Endothelial cell of umbilical vein (primary cell): ENCODE results near the gene EFEMP1. TPM values are rescaled to one million over a fixed set of nuclear protein-coding genes. Genes with fewer than 3 reads are reported as not detected.

Experiments
- BruUV-seq: library from RNA; stranded (reverse); fragments of 400-500 nt; replicated peaks from 2 replicates; lab custom pipeline; 2021; lab: Mats Ljungman, UMichigan
- CTCF ChIA-PET: fragments of 300-600, 350-600 bp; sonication (Branson Sonifier 250); formaldehyde crosslinking; loops from one replicate; lab custom pipeline; 2021; ENCODE audit warnings: antibody characterized with exemption, inconsistent platforms; lab: Charles Lee
- POLR2A ChIA-PET: fragments of 300-600, 350-600 bp; sonication (Branson Sonifier 250); formaldehyde crosslinking; loops from one replicate; lab custom pipeline; 2021; ENCODE audit warnings: antibody characterized with exemption, inconsistent platforms; lab: Charles Lee
- DNase-seq: peaks from one replicate; pipeline ENCODE4 v3.0.0-alpha.2; 2011; ENCODE audit warnings: low read depth, low spot score
- FAIRE-seq: peaks from 2 replicates; lab custom pipeline; 2011; peaks lifted over from hg19 to GRCh38; lab: Jason Lieb, UNC
- H2AFZ ChIP-seq: 2 replicates; pipeline ENCODE4 v1.6.0; 2012; ENCODE audit warnings: low read depth, low read length, control low read depth, inconsistent platforms
- H3K27ac ChIP-seq: 2 replicates; pipeline ENCODE4 v1.5.1; 2011; ENCODE audit warnings: low read depth, mild to moderate bottlenecking, control low read depth, low read length, moderate library complexity; ENCODE audit not compliant: insufficient read depth
- H3K27me3 ChIP-seq, 2 experiments: 2 replicates each; pipeline versions ENCODE4 v1.6.0 to v1.6.1; 2011; ENCODE audit warnings: low read length in 2 of 2, mixed read lengths in 1 of 2; ENCODE audit not compliant: control insufficient read depth in 2 of 2, insufficient read depth in 2 of 2
- H3K36me3 ChIP-seq, 2 experiments: 2 replicates in 1 of 2; 3 replicates in 1 of 2; pipeline ENCODE4 v1.5.1; 2011; ENCODE audit warnings: low read length in 2 of 2, mild to moderate bottlenecking in 1 of 2, moderate library complexity in 1 of 2; ENCODE audit not compliant: control insufficient read depth in 2 of 2, insufficient read depth in 2 of 2; ENCODE audit errors: extremely low read depth in 1 of 2
- H3K4me1 ChIP-seq: 3 replicates; pipeline ENCODE4 v1.5.1; 2011; ENCODE audit warnings: mild to moderate bottlenecking, low read length; ENCODE audit not compliant: control insufficient read depth, insufficient read depth; ENCODE audit errors: extremely low read depth
- H3K4me2 ChIP-seq: 2 replicates; pipeline ENCODE4 v1.6.1; 2011; ENCODE audit warnings: low read length, control low read depth, mixed read lengths; ENCODE audit not compliant: insufficient read depth
- H3K4me3 ChIP-seq, 3 experiments: fragments of 200-600 bp in 1 of 3; sonication (generic), shearing (Covaris generic) in 1 of 3; replicated peaks in 1 of 3; 2 replicates each; pipeline ENCODE4 v1.5.1; 2011 to 2016; ENCODE audit warnings: control low read depth in 3 of 3, low read length in 3 of 3, mild to moderate bottlenecking in 2 of 3, inconsistent platforms in 1 of 3, low read depth in 1 of 3, moderate library complexity in 1 of 3; ENCODE audit not compliant: insufficient read depth in 1 of 3
- H3K79me2 ChIP-seq: 2 replicates; pipeline ENCODE4 v1.6.0; 2012; ENCODE audit warnings: low read length, inconsistent platforms; ENCODE audit not compliant: control insufficient read depth, insufficient read depth
- H3K9ac ChIP-seq: replicated peaks from 2 replicates; pipeline ENCODE3; 2011; ENCODE audit warnings: low read length, control low read depth; ENCODE audit not compliant: insufficient read depth; ENCODE audit errors: extremely low read depth
- H3K9me1 ChIP-seq: replicated peaks from 3 replicates; pipeline ENCODE4 v1.6.0; 2011; ENCODE audit warnings: mild to moderate bottlenecking, low read length; ENCODE audit not compliant: control insufficient read depth, insufficient read depth; ENCODE audit errors: extremely low read depth
- H3K9me3 ChIP-seq: replicated peaks from 2 replicates; pipeline ENCODE4 v1.5.1; 2012; ENCODE audit warnings: low read length, inconsistent platforms; ENCODE audit not compliant: control insufficient read depth, insufficient read depth
- H4K20me1 ChIP-seq: replicated peaks from 2 replicates; pipeline ENCODE3; 2011; ENCODE audit warnings: mild to moderate bottlenecking, low read length; ENCODE audit not compliant: control insufficient read depth, insufficient read depth; ENCODE audit errors: extremely low read depth
- FOS ChIP-seq: IDR thresholded peaks from 2 replicates; pipeline ENCODE4 v1.6.1; 2011; ENCODE audit warnings: mild to moderate bottlenecking, low read length, moderate library complexity, borderline replicate concordance; ENCODE audit not compliant: insufficient read depth
- GATA2 ChIP-seq: IDR thresholded peaks from 2 replicates; pipeline ENCODE4 v1.7.0; 2011; ENCODE audit warnings: low read depth, mild to moderate bottlenecking, moderate library complexity, mixed read lengths, low read length; ENCODE audit not compliant: insufficient read length, insufficient read depth
- MYC ChIP-seq: IDR thresholded peaks from one replicate; pipeline ENCODE4 v1.6.1; 2011; ENCODE audit warnings: mild to moderate bottlenecking, low read depth, low read length
- POLR2AphosphoS5 ChIP-seq: IDR thresholded peaks from 2 replicates; pipeline ENCODE4 v1.6.1; 2012; ENCODE audit warnings: low read depth, mild to moderate bottlenecking, control low read depth, low read length, moderate library complexity; ENCODE audit not compliant: insufficient read depth
- dilution Hi-C: fragments of 300-500 bp; cut with MboI; formaldehyde crosslinking; loops from one replicate; pipeline ENCODE4 v1.15.0; 2019; ENCODE audit warnings: low sequenced_read_pairs; ENCODE audit not compliant: extremely low pct_ligation_motif_present
- intact Hi-C: fragments of 100-400 bp; cut with micrococcal nuclease; formaldehyde crosslinking; loops from one replicate; pipeline ENCODE4 v1.10.0; 2022
- polyA plus RNA-seq, 4 experiments: library from polyadenylated mRNA; depleted of rRNA in 3 of 4; stranded (reverse) in 3 of 4; unstranded in 1 of 4; fragments of >200 nt; gene quantifications; 2 replicates each; pipeline versions ENCODE4 v1.2.1 to v1.2.3, GENCODE V29; 2011 to 2012; ENCODE audit warnings: missing spikeins in 1 of 4
- total RNA-seq: library from RNA; stranded (reverse); gene quantifications from 2 replicates; pipeline ENCODE4 v1.2.3, GENCODE V29; 2021
- TF ChIP-seq, protein P1 (sequence below): IDR thresholded peaks from 2 replicates; pipeline ENCODE4 v1.6.1; 2011; ENCODE audit not compliant: insufficient read depth, insufficient read length

The EFEMP1 gene
- total and polyA plus RNA-seq, 2 donors (not counting 3 experiments of a cell fraction or from before 2014, with no cell fraction given): 2,981 to 11,813 TPM

DNA sequence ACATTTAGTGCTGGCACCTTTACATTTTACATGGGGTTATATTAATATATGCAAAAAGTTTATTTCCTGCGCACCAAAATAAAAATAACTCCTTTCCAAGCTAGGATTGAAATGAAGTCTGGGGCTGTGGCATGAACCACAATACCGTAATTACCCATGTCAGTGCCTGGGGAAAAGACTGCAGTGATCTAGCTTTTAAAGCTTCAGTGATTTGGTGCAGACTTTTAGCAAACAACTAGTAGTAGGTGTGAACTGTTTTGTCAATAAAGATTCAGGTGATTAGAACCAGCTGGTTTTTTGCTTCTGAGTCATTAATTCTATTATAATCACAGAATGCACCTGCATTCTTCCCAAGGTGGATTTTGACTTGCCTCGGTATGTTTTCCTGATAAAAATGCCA, 21.2 kb downstream of the EFEMP1 start:
- peaks cover 66% of the 10 kb centered on the region for H3K4me1 ChIP-seq
- H3K9ac ChIP-seq: no peak overlapping the region
- intact Hi-C loops: no loop called here
- H3K4me2 ChIP-seq: peak overlapping the region; percentile 16
- H3K36me3 ChIP-seq: peaks cover 40 to 62% of the 10 kb centered on the region in 2 experiments
- TF ChIP-seq MYC: no peak
- TF ChIP-seq, protein P1, sequence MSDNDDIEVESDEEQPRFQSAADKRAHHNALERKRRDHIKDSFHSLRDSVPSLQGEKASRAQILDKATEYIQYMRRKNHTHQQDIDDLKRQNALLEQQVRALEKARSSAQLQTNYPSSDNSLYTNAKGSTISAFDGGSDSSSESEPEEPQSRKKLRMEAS: no peak
- TF ChIP-seq POLR2AphosphoS5: peak; percentile 7
- peaks cover 100% of the 10 kb centered on the region for H3K79me2 ChIP-seq
- H3K9me3 ChIP-seq: no peaks in the 10 kb centered on the region
- peaks cover 11% of the 10 kb centered on the region for H4K20me1 ChIP-seq
- no peak overlapping the region for H3K4me3 ChIP-seq
- CTCF ChIA-PET: interaction anchor here (1.3 to 3.7 kb wide), 6 partner anchors 12 to 228 kb away, joined by 3 to 15 read pairs (median 4); no protein-coding TSS in a partner anchor
- DNase-seq: no peak
- no peaks in the 10 kb centered on the region for H3K27me3 ChIP-seq
- peak overlapping the region; percentile 25 for H3K27ac ChIP-seq
- POLR2A ChIA-PET: no interaction called here
- no peak for FAIRE-seq
- H2AFZ ChIP-seq: no peak overlapping the region
- H3K9me1 ChIP-seq: no peaks in the 10 kb centered on the region
- dilution Hi-C loops: no loop called here
- BruUV-seq: no TSS peak

- intact Hi-C loops: no loop called here
- no peaks in the 10 kb centered on the region for H3K27me3 ChIP-seq
- H3K4me1 ChIP-seq: peaks cover 68% of the 10 kb centered on the region
- H3K79me2 ChIP-seq: peaks cover 100% of the 10 kb centered on the region
- POLR2A ChIA-PET: interaction anchor here (0.8 kb wide), 1 partner anchor 10 kb away, joined by 4 read pairs; no protein-coding TSS in a partner anchor
- no peak overlapping the region for H3K4me3 ChIP-seq
- H3K4me2 ChIP-seq: peak overlapping the region; percentile 16
- FAIRE-seq (no peak), DNase-seq (peak; percentile 45)
- peak; percentile 3 for TF ChIP-seq POLR2AphosphoS5
- TF ChIP-seq GATA2: no peak
- TF ChIP-seq FOS: no peak
- no peaks in the 10 kb centered on the region for H3K9me3 ChIP-seq
- no peaks in the 10 kb centered on the region for H3K9me1 ChIP-seq
- H4K20me1 ChIP-seq: peaks cover 11% of the 10 kb centered on the region
- peaks cover 40 to 66% of the 10 kb centered on the region in 2 experiments for H3K36me3 ChIP-seq
- H2AFZ ChIP-seq: no peak overlapping the region
- no peak overlapping the region for H3K9ac ChIP-seq
- BruUV-seq: no TSS peak
- peak overlapping the region; percentile 49 for H3K27ac ChIP-seq
- CTCF ChIA-PET: interaction anchor here (1.3 to 3.7 kb wide), 6 partner anchors 13 to 228 kb away, joined by 3 to 15 read pairs (median 4); no protein-coding TSS in a partner anchor
- dilution Hi-C loops: no loop called here
Observed at GRCh38 chr2:55901941-55902340, 21.6 kb downstream of the EFEMP1 start.
